GM19395 (cell line): ENCODE data around the gene GATAD2B.
"Not testable (repeated sequence)": the region's sequence is repeated elsewhere in the genome, so short reads cannot be mapped to it uniquely, and the experiment has no call there.

Experiments
- ATAC-seq: cut with Tn5 transposase; IDR thresholded peaks from one replicate; pipeline ENCODE4 v1.9.1; 2021; ENCODE audit warnings: mild to moderate bottlenecking, moderate library complexity; ENCODE audit not compliant: unreplicated experiment

Gene GATAD2B

GRCh38 chr1:153768316-153769181 is 154.2 kb downstream of the GATAD2B start:
- no peak for ATAC-seq

- no peak for ATAC-seq
Observed at GRCh38 chr1:153767519-153767918, 155.3 kb downstream of the GATAD2B start.

GRCh38 chr1:153766663-153767062 is 156.1 kb downstream of the GATAD2B start:
- ATAC-seq: not testable (repeated sequence)

GRCh38 chr1:153764310-153764709 is 158.5 kb downstream of the GATAD2B start:
- ATAC-seq: no peak

GRCh38 chr1:153763365-153764225 is 159.2 kb downstream of the GATAD2B start:
- no peak for ATAC-seq

- ATAC-seq: no peak
Observed at GRCh38 chr1:153760440-153760839, 162.3 kb downstream of the GATAD2B start.
